ENCODE results near the gene PSTK. TPM values are rescaled to one million over a fixed set of nuclear protein-coding genes. Genes with fewer than 3 reads are reported as not detected.

PSTK gene
- total RNA-seq, result 6.8 and 6.9 TPM in 2 replicates
- 5.9 TPM for polyA plus RNA-seq (2012)

DNA sequence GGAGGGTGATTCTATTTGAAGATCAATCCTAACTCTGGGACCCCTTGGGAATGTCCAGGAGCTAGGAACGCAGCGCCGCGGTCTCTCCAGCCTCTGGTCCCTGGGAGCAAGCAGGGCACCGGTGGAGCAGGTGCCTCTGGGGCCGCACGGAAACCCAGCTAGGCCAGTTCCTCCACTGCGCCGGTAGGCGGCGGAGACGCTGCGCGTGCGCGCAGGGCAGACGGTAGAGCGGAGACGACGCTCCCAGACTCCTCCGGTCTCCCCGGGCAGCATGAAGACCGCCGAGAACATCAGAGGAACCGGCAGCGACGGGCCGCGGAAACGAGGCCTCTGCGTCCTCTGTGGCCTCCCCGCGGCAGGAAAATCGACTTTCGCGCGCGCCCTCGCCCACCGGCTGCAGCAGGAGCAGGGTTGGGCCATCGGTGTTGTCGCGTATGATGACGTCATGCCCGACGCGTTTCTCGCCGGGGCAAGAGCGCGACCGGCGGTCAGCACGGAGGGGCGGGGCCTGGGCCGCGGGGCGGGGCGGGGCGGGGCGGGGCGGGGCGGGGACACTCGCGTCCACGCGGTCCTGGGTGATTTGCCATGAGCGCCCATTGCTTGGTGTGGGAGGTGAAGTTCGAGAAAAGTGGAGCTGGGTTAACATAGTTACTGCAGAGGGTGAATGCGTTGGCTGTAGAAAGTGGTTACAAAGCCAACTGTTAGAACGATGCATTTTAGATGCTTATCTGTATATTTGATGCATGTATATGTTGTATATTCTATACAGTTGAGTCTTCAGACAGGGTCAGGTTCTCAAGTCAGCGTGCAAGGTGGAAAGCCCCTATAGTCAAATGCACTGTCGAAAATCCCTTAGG lies at the start of gene PSTK:
Gene PSTK, plus strand, starts transcription at position 193 of the 857 bp plus-strand sequence. Its CDS starts 79 bp downstream, at position 272.
- peak; percentile 93 for DNase-seq (ENCODE audit: low read depth)

DNA sequence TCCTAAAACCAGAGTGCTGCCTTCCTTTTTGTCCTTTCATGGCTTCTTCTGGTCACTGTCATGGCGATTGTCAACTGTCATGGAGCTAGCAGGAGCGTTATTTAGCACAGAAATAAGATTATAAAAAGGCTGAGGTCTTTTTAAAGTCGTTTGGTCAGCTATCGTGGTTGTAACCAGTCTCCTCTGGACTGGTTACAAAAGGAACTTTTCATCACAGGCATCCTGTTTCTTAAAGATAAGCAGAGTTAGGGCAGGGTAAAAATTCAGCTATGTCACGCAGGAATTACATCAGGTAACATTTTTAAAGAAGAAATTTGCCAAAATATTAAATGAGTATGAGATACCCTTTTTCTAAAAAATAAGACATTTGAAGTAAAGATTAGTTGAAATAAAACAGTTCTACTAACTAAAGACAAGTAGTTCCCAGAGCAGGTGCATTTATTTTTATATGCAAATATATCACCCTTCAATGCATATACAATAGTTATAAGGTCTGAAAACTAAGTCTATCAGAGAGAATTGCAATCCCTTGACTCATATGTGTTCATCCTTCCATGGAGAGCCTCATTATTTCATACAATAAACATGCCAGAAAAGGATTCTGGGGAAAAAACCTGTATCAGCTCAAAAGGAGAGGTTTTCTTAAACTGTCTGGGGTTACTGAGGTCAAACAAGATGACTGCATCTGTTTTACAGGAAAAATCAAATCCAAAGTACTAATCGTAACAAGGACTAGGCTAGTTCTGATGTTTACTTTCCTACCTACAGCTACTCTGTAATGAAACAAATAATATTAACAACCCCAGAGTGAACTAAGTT lies 48.9 kb upstream of the PSTK start:
- no peak for DNase-seq (ENCODE audit: low read depth)

DNA sequence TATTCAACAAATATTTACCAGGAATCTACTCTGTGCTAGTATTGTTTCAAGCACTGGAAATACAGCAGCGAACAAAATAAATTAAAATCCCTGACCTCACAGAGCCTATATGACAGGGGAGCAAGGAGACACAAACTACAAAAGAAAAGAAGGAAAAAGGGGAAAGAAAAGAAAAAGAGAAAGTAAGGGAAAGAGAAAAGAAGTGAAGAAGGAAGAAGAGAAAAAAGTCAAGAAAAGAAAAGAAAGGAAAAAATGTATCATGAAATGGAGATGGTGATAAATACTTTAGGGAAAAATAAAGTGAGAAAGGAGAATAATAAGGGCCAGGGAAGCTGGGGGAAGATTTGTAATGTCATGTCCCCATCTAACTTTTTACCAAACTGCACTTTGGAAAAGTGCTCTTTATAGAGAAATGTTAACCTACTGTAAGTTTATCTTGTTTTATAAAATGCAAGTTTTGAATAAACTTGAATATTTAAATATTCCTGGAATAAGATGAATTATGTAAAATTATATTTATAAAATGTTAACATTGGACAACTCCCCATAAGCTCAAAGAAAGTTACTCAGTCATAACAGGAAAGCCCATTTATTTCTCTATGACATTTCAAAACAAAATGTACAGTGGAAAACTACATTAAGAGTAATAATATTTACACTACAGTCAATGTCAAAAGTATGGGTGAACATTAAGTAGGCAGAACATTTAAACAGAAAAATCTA lies 40.9 kb upstream of the PSTK start:
- no peak for DNase-seq (ENCODE audit: low read depth)

DNA sequence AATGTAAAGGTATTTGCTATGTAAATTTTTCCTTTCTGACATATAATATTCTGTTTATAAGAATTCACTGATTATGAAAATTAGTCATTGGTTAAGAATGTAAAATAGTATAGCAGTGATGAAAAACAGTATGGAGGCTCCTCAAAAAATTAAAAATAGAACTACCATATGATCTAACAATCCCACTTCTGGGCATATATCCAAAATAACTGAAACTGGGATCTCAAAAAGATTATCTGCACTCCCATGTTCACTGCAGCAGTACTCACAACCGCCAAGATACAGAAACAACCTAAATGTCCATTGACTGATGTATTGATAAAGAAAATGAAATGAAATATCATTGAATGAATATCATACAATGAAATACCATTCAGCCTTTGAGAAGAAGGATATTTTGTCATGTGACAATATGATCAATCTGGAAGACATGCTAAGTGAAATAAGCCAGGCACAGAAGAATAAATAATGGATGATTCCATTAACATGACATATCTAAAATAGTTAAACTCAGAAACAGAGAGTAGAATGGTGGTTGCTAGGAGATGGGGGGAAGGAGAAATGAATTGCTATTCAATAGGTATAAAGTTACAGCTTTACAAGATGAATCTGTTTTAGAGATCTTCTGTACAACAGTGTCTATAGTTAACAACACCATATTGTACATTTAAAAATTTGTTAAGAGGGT lies 40.2 kb upstream of the PSTK start:
- DNase-seq (ENCODE audit: low read depth), result peak; percentile 35

DNA sequence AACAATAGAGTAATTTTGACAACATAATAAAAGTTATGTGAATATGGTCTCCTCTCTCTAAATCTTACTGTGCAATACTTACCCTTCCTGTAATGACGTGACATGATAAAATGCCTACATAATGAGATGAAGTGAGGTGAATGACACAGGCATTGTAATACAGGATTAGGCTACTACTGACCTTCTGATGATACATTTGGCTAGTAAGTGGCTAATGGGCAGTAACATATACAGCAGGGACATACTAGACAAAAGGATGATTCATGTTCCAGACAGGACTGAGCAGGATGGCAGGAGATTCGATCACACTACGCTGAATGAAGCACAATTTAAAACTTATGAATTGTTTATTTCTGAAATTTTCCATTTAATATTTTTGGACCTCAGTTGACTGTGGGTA lies 30.9 kb upstream of the PSTK start:
- no peak for DNase-seq (ENCODE audit: low read depth)

DNA sequence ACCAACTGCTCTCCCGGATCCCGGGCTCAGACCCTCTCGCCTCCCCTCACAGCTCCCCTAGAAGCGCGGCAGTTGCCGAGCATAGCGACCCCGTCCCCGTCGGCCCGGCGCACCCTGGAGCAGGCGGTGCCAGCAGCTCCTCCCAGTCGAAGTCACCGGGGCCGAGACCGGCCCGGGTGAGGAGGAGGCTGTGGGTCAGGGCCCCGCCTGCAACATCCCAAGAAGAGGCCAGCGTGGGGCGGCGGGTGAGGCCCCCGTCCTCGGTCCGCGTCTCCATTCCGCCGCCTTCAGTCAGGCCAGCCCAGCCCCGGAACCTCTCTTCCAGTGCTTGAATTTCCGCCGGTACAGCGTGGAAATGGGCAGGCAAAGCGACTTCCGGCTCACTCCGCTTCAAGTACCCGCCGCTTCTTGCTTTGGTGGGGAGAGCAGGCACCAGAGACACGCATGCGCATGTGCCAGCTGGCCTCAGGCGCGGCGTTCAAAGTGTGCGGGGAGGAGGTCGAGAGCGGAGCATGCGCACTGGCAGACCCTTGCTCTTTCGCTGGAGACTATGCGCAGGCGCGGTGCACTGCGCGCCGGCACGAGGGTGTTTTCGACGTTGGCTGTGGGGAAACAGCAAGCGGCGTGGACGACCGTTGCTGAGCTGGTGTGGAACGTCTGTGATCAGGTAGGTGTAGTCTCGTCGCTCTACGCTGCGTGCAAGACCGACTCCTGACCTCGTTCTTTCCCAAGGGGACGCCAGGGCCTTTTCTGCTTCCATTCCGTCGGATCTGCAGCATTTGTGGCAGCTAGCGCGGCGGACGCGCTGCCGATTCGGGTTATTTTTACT lies 26.1 kb upstream of the PSTK start, which contains the start of gene C10orf88:
Gene C10orf88, minus strand, starts transcription at position 326 of the 829 bp plus-strand sequence. Its CDS starts 49 bp downstream, at position 277.
- DNase-seq (ENCODE audit: low read depth), result peak; percentile 99

DNA sequence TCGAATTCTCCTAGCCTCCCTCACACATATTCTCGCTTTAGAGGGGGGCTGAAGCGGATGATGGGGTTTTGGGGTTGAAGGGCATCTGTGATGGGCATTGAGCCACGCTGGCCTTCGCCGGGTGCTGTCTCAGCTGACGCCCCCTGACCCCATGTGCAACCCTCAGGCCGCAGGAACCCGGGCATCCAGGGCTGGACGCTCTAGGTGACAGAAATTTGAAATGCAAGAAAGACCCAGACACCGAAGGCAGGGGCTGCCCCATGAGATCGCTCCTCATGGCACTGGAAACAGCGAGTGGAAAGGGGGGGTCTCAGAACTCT lies 25.5 kb upstream of the PSTK start:
- no peak for DNase-seq (ENCODE audit: low read depth)

- DNase-seq (ENCODE audit: low read depth), result no peak
Measured at GRCh38 chr10:122955892-122956291, 24.3 kb upstream of the PSTK start.

DNA sequence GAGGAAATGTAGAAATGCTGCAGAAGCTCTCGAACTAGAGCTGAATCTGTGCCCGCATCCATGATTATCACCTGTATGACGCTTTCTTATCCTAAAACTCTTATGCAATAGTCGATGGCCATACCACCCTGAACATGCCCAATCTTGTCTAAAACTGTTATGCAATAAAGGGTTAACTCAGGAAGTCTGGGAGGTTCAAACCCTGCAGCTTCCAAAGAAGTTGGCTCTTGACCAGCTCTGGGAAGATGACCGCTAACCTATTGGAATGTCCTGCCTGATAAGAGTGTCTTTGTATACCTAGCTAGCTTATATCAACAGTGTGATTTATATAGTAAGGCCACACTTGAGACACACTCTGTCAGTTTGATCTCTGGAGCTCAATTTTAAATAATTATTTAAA lies 22.7 kb upstream of the PSTK start:
- no peak for DNase-seq (ENCODE audit: low read depth)

- no peak for DNase-seq (ENCODE audit: low read depth)
Measured at GRCh38 chr10:122962405-122962804, 17.8 kb upstream of the PSTK start.

GRCh38 chr10:122966879-122967278 lies 13.3 kb upstream of the PSTK start:
- DNase-seq (ENCODE audit: low read depth), result no peak

DNA sequence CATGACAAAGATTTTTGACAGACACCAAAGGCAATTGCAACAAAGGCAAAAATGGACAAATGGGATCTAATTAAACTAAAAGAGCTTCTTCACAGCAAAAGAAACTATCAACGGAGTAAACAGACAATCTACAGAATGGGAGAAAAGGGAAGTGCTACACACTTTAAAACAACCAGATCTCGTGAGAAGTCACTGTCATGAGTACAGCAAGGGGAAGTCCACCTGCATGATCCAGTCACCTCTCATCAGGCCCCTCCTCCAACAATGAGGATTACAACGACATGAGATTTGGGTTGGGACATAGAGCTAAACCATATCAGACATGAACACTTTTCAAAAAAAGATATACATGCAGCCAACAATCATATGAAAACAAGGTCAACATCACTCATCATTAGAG lies 11.5 kb upstream of the PSTK start:
- DNase-seq (ENCODE audit: low read depth), result no peak

- DNase-seq (ENCODE audit: low read depth), result no peak
Measured at GRCh38 chr10:122974023-122974422, 6.2 kb upstream of the PSTK start.

DNA sequence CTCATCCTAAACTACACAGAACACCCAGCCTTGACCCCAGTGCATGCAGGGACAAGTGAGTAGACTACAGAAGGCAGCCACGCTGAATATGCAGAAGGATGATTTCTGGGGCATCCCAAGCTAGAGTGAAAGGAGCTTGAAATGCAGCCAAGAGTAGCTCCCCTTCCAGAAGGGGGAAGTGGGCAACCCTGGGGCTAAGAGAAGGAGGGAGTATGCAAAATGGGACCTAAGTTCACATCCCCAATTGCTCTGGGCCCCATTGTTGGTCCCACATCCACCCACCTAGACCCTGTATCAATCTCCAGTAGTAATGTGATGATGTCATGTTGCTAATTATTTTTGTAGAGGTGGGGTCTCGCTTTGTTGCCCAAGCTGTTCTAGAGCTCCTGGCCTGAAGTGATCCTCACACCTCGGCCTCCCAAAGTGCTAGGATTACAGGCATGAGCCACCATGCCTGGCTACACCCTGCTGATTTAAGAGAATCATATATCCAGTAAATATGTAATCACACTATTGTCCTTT lies 5.6 kb upstream of the PSTK start:
- DNase-seq (ENCODE audit: low read depth), result no peak

- DNase-seq (ENCODE audit: low read depth), result peak; percentile 51
Measured at GRCh38 chr10:122981066-122981464, 864 bp downstream of the PSTK start.

- DNase-seq (ENCODE audit: low read depth), result no peak
Measured at GRCh38 chr10:122983898-122984297, 3.7 kb downstream of the PSTK start.

DNA sequence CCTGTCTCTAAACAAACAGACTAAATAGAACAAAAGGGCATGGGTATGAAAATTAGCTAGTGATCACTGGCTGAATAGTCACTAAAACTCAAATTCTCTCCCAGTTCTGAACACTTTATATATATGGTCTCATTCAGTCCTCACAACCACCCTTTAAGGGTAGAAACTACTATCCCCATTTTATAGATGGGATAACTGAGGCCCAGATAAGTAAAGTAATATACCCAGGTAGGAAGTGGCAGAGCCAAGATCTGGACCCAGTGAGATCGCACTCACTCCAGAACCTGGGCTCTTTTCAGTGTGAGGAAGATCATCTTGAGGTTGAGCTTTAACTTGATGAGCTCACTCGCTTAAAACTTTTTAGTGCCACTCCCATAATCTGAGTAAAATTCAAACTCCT lies 4.5 kb downstream of the PSTK start:
- DNase-seq (ENCODE audit: low read depth), result no peak

- DNase-seq (ENCODE audit: low read depth), result no peak
Measured at GRCh38 chr10:122986335-122986734, 6.1 kb downstream of the PSTK start.

DNA sequence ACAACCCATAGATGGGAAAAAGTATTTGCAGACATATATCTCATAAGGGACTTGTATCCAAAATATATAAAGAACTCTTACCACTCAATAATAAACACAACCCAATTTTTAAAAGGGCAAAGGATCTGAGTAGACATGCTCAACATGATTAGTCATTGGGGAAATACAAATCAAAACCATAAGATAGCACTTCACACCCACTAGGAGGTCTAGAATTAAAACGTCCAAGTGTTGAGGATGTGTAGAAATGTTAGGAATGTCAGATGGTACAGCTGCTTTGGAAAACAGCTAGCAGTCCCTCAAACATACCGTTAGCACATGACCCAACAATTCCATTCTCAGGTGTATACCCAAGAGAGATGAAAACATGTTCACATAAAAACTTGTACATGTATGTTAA lies 8.3 kb downstream of the PSTK start:
- DNase-seq (ENCODE audit: low read depth), result no peak

- DNase-seq (ENCODE audit: low read depth), result peak; percentile 9
Measured at GRCh38 chr10:122990278-122990677, 10.1 kb downstream of the PSTK start.

All from myocyte (in vitro differentiated cells).